Gastroesophageal sphincter (tissue), 3 donors: ENCODE measurements around the gene SNX3.

Experiments
- POLR2A ChIP-seq, 2 donors: fragments of 450-650 bp; IDR thresholded peaks; one replicate each; pipeline ENCODE4 v1.6.1; 2017; ENCODE audit warnings: antibody characterized with exemption in 2 of 2, mild to moderate bottlenecking in 2 of 2, moderate library complexity in 1 of 2
- POLR2AphosphoS5 ChIP-seq: sonication (generic); formaldehyde crosslinking; IDR thresholded peaks from one replicate; pipeline ENCODE4 v1.6.1; 2017; ENCODE audit warnings: antibody characterized with exemption
- TF ChIP-seq, protein P1 (sequence below), 4 experiments: fragments of 200-600 bp in 2 of 4; fragments of 450-650 bp in 2 of 4; sonication (generic) in 1 of 4; IDR thresholded peaks; one replicate each; pipeline ENCODE4 v1.5.1; 2017 to 2019; ENCODE audit warnings: antibody characterized with exemption in 4 of 4, mild to moderate bottlenecking in 2 of 4, moderate library complexity in 2 of 4

- TF ChIP-seq, protein P1, sequence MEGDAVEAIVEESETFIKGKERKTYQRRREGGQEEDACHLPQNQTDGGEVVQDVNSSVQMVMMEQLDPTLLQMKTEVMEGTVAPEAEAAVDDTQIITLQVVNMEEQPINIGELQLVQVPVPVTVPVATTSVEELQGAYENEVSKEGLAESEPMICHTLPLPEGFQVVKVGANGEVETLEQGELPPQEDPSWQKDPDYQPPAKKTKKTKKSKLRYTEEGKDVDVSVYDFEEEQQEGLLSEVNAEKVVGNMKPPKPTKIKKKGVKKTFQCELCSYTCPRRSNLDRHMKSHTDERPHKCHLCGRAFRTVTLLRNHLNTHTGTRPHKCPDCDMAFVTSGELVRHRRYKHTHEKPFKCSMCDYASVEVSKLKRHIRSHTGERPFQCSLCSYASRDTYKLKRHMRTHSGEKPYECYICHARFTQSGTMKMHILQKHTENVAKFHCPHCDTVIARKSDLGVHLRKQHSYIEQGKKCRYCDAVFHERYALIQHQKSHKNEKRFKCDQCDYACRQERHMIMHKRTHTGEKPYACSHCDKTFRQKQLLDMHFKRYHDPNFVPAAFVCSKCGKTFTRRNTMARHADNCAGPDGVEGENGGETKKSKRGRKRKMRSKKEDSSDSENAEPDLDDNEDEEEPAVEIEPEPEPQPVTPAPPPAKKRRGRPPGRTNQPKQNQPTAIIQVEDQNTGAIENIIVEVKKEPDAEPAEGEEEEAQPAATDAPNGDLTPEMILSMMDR (IDR thresholded peaks at IDR 0.05), result no peak
- TF ChIP-seq POLR2AphosphoS5 (no peak), POLR2A (IDR thresholded peaks at IDR 0.05) (no peak)
These were observed 81.1 kb downstream of the SNX3 start for GRCh38 chr6:108179741-108180140.
